Left cardiac atrium (tissue), 4 donors: ENCODE measurements around the gene EML4. TPM values are rescaled to one million over a fixed set of nuclear protein-coding genes. Genes with fewer than 3 reads are reported as not detected.

ENCODE experiments used
- ATAC-seq, 2 donors: fragments of 200-7000 bp; cut with Tn5 transposase; one replicate each; pipeline ENCODE4 v1.9.1; 2020; ENCODE audit warnings: mild to moderate bottlenecking in 2 of 2, moderate library complexity in 2 of 2
- DNase-seq: peaks from one replicate; pipeline ENCODE4 v3.0.0-alpha.2; 2020
- intact Hi-C, 2 donors: fragments of 100-400 bp; cut with DNase I; formaldehyde crosslinking; loops; one replicate each; pipeline versions ENCODE4 v1.14.1 to v1.15.1; 2022 to 2023
- total RNA-seq, 2 donors: library from RNA; stranded (reverse); fragmentation: NEBNext Ultra II Directional; extraction: Animal tissue kit (Norgen Biotek cat#: 25700); gene quantifications; one replicate each; pipeline ENCODE4 v1.2.1, GENCODE V29; 2021
- donor health status: DM: no; HTN: yes; CAD: no.
- donor health status: DM: no; HTN: yes; CAD: no; lungs with severe emphysema.
- donor health status: DM: yes; HTN: yes; CAD: no.
- donor health status: Dilated cardiomyopathy.

The EML4 gene
- total RNA-seq, 2 donors from 2014 or later = 8.5 to 12.4 TPM

DNA sequence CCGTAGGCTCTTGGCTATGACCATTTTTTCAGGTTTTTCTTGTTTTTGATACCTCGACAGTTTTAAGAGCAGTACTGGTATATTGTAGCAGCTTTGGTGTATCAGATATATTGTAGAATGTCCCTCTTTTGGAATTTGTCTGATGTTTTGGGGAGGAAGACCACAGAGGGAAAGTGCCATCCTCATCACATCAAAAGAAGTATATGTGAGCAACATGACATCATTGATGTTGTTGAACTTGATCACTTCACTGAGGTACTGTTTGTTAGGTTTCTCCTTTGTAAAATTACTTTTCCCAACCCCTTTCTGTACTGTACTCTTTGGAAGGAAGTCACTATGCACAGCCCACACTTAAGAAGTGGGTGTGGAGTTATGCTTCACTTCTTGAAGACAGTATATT lies 41.0 kb downstream of the EML4 start:
- intact Hi-C loops = no loop called here
- DNase-seq = no peak

DNA sequence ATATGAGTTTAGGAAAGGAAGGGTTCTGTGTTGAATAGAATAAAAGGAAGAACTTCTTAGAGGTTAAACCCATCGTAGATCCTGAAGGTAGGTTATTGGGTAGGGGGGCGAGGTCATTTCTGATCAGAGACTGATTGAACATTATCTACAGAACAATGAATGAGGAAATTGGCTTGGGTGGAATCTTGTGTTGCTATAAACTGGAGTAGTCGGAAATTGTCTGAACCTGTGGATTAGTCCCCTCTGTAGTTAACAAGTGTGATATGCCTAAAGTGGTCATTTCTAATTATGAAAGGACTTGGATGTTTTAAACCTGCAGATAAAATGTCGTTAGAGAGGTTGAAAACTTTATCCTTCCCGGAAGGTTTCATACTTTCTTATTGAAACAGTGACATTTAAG lies 42.1 kb downstream of the EML4 start:
- ATAC-seq = no peak

More for the DNA sequence above, 41.0 kb downstream of the EML4 start:
- no peak for ATAC-seq

DNA sequence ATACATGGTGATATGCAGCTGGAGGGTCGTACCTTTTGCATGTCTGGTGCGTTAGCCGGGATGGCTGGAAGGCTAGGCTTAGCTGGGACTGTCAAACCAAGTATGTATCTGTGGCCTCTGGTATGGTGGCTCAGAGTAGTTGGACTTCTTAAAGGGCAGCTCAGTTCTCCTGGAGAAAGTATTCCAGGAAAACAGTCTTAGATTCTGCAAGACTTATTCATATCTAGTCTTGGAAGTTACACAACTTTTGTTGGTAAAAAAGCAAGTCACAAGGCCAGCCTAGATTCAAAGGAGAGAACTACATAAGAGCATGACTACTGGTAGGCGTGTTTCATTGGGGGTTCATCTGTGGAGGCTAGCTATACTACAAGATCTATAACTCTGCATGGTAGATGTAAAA lies 45.5 kb downstream of the EML4 start:
- intact Hi-C loops = no loop called here
- ATAC-seq (no peak), DNase-seq (no peak)

More for the DNA sequence above, 42.1 kb downstream of the EML4 start:
- intact Hi-C loops = no loop called here
- DNase-seq = no peak

DNA sequence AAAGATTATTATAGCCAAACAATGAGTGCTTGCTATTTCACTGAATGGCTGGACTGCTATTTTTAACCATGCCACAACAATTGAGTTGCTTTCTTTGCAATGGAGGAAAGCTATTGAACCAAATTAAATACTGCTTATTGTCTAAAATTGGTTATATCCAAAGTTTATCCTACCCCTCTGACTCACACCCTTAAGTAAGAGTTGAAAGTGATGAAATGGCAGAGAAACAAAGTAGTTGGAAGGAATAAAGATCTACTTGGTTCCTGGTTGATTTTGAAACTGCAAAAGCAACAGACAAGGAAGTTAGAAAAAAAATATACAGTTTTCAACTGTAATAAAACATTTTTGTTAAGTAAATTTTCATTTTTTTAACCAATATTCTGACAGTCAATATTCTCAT lies 47.5 kb downstream of the EML4 start:
- DNase-seq (no peak), ATAC-seq (peak in 1 of 2 donors; percentile 55)
- intact Hi-C loops = no loop called here

DNA sequence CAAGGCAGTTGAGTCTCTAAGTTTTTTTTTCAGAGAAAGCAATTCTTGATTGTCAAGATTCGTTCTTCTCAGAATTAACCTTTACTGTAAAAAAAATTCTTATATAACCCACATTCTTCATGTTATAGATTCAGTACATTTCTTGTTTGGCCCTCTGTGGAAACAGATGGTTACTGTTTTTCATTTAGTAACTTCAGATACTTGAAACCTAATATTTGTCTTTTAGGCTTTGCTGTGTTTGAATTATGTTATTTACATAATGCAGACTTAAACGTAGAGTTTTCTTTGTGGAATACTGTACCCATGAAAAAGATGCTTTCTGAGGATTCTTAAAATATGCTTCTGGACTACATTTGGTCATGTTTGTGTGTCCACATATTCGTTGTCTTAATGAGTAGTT lies 48.2 kb downstream of the EML4 start:
- ATAC-seq (no peak), DNase-seq (no peak)
- intact Hi-C loops = no loop called here

DNA sequence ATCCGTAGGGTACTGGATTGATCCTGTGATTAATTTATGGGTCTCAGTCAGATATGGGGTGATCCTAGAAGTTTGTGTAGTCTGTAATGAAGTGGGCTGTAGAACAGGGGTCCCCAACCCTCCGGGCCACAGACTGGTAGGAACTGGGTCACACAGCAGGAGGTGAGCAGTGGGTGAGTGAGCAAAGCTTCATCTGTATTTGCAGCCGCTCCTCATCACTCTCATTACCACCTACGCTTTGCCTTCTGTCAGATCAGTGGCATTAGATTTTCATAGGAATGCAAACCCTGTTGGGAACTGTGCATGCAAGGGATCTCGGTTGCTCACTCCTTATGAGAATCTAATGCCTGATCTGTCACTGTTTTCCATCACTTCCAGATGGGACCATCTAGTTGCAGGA lies 48.8 kb downstream of the EML4 start:
- DNase-seq = no peak
- ATAC-seq = no peak
- intact Hi-C loops = no loop called here

DNA sequence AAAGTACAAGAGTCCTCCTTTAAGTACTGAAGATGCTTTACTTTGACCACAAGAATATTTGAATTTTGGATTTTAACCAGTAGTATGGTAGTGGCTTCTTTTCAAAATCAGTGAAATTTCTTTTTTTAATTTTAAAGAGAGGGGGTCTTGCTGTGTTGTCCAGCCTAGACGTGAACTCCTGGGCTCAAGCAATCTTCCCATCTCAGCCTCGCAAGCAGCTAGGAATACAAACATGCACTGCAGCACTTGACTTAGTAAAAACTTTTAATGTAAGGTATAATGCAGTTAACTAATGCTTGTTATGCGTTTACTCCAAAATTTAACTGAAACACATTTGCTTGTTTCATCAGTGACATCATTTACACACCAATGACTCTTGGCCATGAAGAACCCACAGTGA lies 49.6 kb downstream of the EML4 start:
- intact Hi-C loops = no loop called here
- ATAC-seq (no peak), DNase-seq (no peak)

DNA sequence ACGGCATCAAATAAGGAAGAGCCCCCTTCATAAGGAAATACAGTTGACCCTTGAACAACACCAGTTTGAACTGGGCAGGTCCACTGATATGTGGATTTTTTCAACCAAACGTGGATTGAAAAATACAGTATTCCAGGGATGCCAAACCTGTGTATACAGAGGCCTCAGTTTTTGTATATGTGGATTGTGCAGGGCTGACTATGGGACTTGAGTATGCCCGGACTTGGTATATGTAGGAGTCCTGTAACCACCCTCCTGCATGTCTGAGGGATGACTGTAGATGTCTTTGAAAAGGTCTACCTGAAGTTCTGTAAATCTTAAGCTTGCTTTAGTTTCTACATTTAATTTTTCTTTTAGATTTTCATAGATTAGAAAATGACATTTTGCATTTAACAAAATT lies 50.0 kb downstream of the EML4 start:
- intact Hi-C loops = no loop called here

DNA sequence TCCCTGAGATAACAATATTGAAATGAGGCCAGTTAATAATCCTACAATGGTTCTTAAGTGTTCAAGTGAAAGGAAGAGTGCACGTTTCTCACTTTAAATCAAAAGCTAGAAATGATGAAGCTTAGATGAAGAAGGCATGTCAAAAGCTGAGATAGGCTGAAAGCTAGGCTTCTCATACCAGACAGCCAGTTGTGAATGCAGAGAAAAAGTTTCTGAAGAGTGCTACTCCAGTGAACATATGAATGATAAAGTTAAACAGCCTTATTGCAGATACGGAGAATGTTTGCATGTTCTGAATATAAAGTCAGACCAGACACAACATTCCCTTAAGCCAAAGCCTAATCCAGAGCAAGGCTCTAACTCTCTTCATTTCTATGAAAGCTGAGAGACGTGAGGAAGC lies 51.4 kb downstream of the EML4 start:
- no peak for DNase-seq
- intact Hi-C loops = loop anchor here in 1 of 2 donors (10.0 kb wide), 1 partner anchor 366 kb away; no protein-coding TSS in a partner anchor
- no peak for ATAC-seq

More for the DNA sequence above, 50.0 kb downstream of the EML4 start:
- ATAC-seq (no peak), DNase-seq (no peak)

DNA sequence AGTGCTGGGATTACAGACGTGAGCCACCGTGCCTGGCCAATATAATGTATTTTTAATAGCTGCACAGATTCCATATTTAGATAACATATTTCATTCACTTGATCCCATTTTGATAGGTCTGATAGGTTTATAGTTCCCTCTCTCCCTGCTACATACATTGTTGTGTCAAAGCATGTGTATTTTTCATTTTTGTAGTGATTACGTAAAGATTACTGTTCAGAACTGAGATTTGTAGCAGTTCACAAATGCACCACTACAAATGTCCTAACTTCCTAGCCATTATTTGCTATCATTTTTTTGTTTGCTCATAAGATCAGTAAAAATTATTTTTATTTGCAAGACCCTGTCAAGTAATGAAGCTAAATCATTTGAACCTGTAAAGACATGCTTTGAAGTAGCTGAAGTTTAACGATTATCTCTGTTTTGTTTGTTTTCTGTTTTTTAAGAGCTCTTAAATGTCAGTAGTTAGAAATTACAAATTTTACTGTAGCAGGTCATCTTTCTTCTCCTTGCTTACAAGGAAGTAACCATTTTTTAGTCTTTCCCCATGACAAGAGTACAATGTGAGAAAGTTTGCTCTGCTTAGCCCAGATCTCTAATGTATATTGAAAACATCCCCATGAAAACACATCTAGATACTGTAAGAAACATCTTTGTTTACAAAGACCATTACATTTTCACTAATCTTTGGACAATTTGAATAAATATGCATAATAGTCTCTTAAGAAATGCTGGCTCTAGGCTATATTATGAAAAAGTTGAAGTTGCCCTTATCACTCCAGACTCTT lies 54.1 kb downstream of the EML4 start:
- intact Hi-C loops = loop anchor here in 1 of 2 donors (10.0 kb wide), 1 partner anchor 368 kb away; no protein-coding TSS in a partner anchor
- no peak for ATAC-seq
- DNase-seq = no peak

DNA sequence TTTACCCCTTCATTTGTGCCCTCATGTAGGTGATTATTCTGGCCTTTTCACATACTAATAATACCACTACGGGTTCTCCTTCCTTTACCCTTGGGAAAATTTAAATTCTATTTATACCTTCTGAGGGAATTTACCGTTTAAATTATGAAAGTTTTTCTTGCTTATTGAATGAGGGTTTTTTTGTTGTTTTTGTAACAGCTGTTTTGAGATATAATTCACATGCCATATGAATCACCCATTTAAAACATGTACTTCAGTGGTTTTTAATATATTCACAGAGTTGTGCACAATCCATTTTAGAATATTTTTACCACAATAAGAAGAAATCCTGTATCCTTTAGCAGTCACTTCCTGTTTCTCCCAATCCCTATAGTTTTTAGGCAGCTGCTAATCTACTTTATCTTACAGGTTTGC lies 54.7 kb downstream of the EML4 start:
- DNase-seq (no peak), ATAC-seq (no peak)
- intact Hi-C loops = loop anchor here in 1 of 2 donors (10.0 kb wide), 1 partner anchor 369 kb away; no protein-coding TSS in a partner anchor

DNA sequence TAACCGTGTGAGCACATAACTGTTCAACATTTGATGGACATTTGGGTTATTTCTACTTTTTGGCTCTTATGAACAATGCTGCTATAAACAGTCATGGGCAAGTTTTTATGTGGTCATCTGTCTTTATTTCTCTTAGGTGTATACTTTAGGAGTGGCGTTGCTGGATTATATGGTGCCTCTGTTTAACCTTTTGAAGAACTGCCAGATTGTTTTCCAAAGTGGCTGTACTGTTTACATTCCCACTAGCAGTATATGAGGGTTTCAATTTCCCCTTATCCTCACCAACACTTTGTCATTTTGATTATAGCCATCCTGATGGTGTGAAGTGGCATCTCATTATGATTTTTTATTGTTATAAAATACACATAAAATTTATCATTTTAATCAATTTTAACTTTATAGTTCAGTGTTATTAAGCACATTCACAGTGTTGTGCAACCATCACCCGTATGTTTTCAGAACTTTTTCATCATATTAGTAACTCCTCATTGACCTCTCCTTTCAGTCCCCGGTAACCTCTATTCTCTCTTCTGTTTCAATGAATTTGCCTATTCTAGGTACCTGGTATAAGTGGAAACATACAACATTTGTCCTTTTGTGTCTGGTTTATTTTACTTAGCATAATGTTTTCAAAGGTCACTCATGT lies 55.4 kb downstream of the EML4 start:
- ATAC-seq = no peak
- intact Hi-C loops = loop anchor here in 1 of 2 donors (10.0 kb wide), 1 partner anchor 370 kb away; no protein-coding TSS in a partner anchor

DNA sequence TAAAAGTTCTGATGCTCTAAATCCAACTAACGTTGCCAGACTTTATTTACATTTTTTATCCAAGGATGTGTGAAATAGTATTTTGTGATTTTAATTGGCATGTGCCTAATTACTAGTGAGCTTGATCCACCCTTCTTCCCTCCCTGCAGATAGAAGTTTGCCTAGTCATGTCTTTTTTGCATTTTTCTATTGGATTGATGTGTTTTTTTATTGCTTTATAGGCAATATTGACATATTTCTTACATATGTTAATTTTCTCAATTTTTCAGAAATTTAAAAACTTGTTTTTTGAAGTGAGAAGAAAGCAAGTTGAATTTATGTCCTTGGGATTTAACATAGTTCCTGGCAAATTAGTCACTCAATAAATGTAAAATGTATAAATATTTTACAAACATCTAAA lies 56.4 kb downstream of the EML4 start:
- DNase-seq = no peak
- intact Hi-C loops = loop anchor here in 1 of 2 donors (10.0 kb wide), 1 partner anchor 371 kb away; no protein-coding TSS in a partner anchor
- ATAC-seq = no peak

More for the DNA sequence above, 55.4 kb downstream of the EML4 start:
- DNase-seq = no peak

DNA sequence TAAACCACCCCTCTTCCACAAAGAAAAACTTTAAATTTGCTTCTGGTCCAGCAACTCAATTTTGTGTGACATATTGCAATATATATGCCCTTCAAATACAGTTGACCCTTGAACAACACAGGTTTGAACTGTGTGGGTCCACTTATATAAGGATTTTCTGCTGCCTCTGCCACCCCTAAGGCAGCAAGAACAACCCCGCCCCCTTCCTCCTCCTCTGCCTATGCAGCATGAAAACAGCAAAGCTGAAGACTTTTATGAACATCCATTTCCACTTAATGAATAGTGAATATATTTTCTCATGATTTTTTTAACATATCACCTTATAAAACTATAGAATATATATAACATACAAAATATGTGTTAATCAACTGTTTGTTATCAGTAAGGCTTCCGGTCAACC lies 58.3 kb downstream of the EML4 start:
- ATAC-seq = no peak
- DNase-seq = no peak
- intact Hi-C loops = loop anchor here in 1 of 2 donors (10.0 kb wide), 1 partner anchor 373 kb away; no protein-coding TSS in a partner anchor

DNA sequence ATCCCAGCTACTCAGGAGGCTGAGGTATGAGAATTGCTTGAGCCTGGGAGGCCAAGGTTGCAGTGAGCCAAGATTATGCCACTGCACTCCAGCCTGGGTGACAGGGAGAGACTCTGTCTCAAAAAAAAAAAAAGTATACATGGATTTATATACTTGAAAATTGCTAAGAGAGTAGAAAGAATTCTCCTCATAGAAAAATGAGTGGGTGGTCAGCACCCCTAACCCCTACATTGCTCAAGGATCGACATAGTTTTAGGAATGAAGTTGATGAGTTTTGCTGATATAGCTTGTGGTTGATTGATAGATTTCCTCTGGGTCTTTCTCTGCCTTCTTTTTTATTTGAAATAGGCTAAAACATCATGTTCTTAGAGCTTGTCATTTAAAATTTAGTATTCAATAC lies 58.9 kb downstream of the EML4 start:
- DNase-seq = no peak
- intact Hi-C loops = loop anchor here in 1 of 2 donors (10.0 kb wide), 1 partner anchor 373 kb away; no protein-coding TSS in a partner anchor
- ATAC-seq = no peak

DNA sequence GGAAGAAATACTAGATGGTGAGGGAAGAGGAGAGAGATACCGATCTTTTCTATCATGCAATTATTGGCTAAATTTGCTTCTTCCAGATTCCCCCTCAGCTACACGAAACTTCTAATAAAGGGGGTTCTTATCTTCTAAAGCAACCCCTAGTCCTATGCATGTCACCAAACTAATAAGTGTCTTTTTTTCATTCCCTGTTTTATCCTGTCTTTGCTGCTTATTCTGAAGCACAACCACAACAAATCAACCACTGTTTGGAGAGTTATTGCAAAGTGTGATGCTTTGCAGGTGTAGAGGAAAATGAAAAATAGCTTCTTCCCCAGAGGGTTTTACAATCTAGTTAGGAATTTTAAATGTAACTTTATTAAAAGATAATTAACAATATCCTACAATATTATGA lies 60.8 kb downstream of the EML4 start:
- no peak for ATAC-seq
- no peak for DNase-seq
- intact Hi-C loops = loop anchor here in 1 of 2 donors (10.0 kb wide), 1 partner anchor 375 kb away; no protein-coding TSS in a partner anchor

DNA sequence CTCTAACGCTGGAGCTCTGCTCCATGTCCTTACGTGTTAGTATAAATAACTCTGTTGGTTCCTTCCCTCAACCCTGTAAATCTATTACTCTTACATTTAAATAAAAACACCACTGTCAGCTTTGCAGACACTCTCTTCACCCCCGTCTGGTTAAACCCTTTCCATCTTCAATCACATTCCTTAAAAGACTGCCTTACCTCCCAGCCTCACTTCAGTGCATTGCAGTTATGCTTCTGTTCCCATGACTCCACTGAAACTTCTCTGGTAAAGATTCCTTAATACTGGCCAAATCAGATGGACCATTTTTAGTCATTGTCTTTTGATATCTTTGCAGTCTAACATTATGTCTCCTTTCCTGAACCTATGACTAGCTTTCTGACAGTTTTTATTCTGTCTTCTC lies 61.7 kb downstream of the EML4 start:
- DNase-seq = no peak
- intact Hi-C loops = no loop called here
- ATAC-seq = no peak

DNA sequence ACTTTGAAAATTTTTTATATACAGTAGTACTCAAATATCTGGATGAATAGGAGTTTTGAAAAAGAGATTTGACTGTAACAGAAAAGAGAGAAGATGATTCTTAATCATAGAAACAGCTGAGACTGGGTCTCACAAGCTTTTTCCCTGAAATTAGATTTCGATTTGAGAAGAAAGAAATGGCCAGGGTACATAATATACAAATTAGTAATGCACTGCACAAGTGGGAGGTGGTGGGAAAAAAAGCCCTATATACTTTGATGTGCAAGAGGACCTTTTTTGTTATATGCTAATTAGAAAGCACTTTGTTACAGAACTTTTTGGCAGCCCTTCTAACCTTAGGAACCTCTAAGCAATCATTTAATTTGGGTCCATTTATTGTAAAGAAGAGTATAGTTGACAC lies 62.9 kb downstream of the EML4 start:
- DNase-seq (no peak), ATAC-seq (no peak)
- intact Hi-C loops = no loop called here

DNA sequence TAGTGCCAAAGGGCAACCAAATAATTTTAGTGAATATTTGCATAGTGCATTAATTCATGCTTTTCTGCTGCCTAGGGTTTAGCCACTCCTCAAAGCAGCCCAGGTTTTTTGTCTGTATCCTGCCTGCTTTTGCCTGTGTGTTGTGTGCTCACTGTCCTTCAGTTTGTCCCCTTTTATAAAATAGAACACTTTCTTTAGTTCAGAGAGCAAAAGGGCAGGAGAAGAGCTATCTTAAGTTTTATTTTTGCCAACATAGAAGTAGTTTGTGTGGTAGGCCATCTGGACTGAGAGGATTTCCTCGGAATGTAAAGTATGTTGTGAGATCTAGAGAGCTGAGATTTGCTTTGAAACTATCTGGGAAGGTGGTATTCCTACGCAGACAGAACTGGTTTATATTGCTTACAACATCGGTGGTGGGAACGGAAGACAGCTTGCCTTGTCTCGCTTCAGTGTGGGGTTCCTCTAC lies 64.9 kb downstream of the EML4 start:
- intact Hi-C loops = no loop called here
- no peak for DNase-seq
- ATAC-seq = no peak

DNA sequence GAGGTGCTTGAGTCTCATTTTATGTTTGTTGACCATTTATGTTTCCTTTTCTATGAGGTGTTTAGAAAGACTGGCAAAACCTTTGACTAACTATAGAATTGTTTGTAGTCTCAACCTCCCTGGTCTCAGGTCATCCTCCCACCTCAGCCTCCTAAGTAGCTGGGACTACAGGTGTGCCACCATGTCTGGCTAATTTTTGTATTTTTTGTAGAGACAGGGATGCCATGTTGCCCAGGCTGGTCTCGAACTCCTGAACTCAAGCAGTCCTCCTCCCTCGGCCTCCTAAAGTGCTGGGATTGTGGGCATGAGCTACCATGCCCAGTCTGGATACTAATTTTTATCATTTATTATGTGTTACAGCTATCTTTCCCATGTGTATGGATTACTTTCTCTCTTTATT lies 67.8 kb downstream of the EML4 start:
- ATAC-seq = no peak
- intact Hi-C loops = loop anchor here in 1 of 2 donors (5.0 kb wide), 1 partner anchor 140 kb away; no protein-coding TSS in a partner anchor
- no peak for DNase-seq
